ENCODE measurements around the gene ANKH.

DNA sequence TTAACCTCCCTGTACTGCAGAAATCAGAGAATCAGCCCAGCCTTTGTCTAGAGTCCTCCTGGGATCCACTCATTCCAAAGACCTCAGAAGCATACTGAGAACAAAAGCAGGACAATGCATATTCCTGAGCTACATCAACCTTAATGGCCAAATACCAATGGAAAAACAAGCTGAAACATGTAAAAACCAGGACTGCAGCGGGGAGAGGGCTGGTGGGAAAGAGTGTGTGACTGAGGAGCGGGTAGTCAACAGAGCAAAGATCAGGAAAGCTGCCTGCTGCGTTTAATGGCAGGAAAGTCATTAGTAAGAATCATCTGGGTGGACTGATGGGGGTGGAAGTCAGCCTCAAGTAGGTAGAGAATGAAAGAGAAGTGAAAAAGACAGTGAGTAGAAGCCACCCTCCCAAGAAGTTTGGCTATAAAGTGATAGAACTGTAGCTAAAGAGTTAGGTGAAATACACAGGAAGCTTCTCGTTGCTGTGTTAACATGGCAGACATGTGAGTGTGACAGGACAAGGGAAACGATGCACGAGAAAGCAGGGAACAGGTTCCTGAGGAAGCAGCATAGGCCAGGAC lies 119.0 kb downstream of the ANKH start:
- TF ChIP-seq, protein P1, sequence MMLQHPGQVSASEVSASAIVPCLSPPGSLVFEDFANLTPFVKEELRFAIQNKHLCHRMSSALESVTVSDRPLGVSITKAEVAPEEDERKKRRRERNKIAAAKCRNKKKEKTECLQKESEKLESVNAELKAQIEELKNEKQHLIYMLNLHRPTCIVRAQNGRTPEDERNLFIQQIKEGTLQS (IDR thresholded peaks at IDR 0.05) = no peak
- TF ChIP-seq, protein P2, sequence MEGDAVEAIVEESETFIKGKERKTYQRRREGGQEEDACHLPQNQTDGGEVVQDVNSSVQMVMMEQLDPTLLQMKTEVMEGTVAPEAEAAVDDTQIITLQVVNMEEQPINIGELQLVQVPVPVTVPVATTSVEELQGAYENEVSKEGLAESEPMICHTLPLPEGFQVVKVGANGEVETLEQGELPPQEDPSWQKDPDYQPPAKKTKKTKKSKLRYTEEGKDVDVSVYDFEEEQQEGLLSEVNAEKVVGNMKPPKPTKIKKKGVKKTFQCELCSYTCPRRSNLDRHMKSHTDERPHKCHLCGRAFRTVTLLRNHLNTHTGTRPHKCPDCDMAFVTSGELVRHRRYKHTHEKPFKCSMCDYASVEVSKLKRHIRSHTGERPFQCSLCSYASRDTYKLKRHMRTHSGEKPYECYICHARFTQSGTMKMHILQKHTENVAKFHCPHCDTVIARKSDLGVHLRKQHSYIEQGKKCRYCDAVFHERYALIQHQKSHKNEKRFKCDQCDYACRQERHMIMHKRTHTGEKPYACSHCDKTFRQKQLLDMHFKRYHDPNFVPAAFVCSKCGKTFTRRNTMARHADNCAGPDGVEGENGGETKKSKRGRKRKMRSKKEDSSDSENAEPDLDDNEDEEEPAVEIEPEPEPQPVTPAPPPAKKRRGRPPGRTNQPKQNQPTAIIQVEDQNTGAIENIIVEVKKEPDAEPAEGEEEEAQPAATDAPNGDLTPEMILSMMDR (IDR thresholded peaks at IDR 0.05; ENCODE audit: low read depth, low read length, missing input control) = no peak
- TF ChIP-seq TAF1 (conservative IDR thresholded peaks at IDR 0.05) = no peak
- TF ChIP-seq RAD21 (IDR thresholded peaks at IDR 0.05) = no peak
- no peak for TF ChIP-seq JUND (IDR thresholded peaks at IDR 0.05)
- no peak for TF ChIP-seq RXRA (IDR thresholded peaks at IDR 0.05)
- TF ChIP-seq YY1 (IDR thresholded peaks at IDR 0.05) = no peak
- TF ChIP-seq GABPA (IDR thresholded peaks at IDR 0.05 in 1 of 2, conservative IDR thresholded peaks at IDR 0.05 in 1 of 2) = no peak
- TF ChIP-seq HNF4G (IDR thresholded peaks at IDR 0.05) = no peak
